Measurements from ENCODE around the gene PNPLA1. TPM values are rescaled to one million over a fixed set of nuclear protein-coding genes. Genes with fewer than 3 reads are reported as not detected.

Gene PNPLA1
- total and polyA plus RNA-seq, 10 of the 15 experiments (the other 5 are each of a cell fraction or from before 2014, with no cell fraction given), result 0.04 TPM; not detected in 9

- FAIRE-seq (no peak), ATAC-seq (no peak), DNase-seq (ENCODE audit: low read depth, low spot score) (no peak)
- Histone ChIP-seq H4K20me1 (ENCODE audit: control insufficient read depth, insufficient read depth) (no peaks in the 10 kb centered on the region), H3K4me1 (ENCODE audit: control insufficient read depth, insufficient read depth, low read length) (no peaks in the 10 kb centered on the region), H3K4me3 (no peak overlapping the region), H3K79me2 (ENCODE audit: control insufficient read depth, insufficient read depth, low read length) (no peaks in the 10 kb centered on the region), H3K27me3 (replicated peaks in 1 of 2; ENCODE audit: control insufficient read depth in 2 of 2, insufficient read depth in 2 of 2, low read length in 1 of 2) (peaks cover 0 to 7% of the 10 kb centered on the region in 2 experiments; a peak in 1 of 4 replicates), H3K9me3 (replicated peaks; ENCODE audit: control insufficient read depth, insufficient read depth, low read length) (no peaks in the 10 kb centered on the region), H3K36me3 (ENCODE audit: control insufficient read depth in 2 of 2, insufficient read depth in 2 of 2, low read length in 1 of 2) (no peaks in the 10 kb centered on the region), H3K27ac (ENCODE audit: control insufficient read depth, insufficient read depth) (no peak overlapping the region), H2AFZ (ENCODE audit: control insufficient read depth, low read depth, low read length) (no peak overlapping the region), H3K9ac (ENCODE audit: control insufficient read depth, insufficient read depth, low read length) (no peak overlapping the region), H3K4me2 (ENCODE audit: control insufficient read depth, insufficient read depth) (no peak overlapping the region)
- TF ChIP-seq DPF2 (IDR thresholded peaks at IDR 0.05), result no peak
- TF ChIP-seq NKRF (conservative IDR thresholded peaks at IDR 0.05), result no peak
- TF ChIP-seq KAT2A (conservative IDR thresholded peaks at IDR 0.05; ENCODE audit: control insufficient read depth, low read depth, low read length), result no peak
- WGBS (ENCODE audit: insufficient coverage, insufficient replicate concordance, low lambda C conversion rate, missing lambda C conversion rate), result 57% methylated on average over 7 of the region's 7 CpGs
- ChIA-PET POLR2A (no interaction called here), CTCF (interaction anchor here (0.5 to 2.5 kb wide), 3 partner anchors 14 to 311 kb away, joined by 3 to 13 read pairs (median 3); no protein-coding TSS in a partner anchor), RAD21 (ENCODE audit: unreplicated experiment) (interaction anchor here (1.8 kb wide), 1 partner anchor 158 kb away, joined by 4 read pairs; no protein-coding TSS in a partner anchor), SMC1A (ENCODE audit: uncharacterized antibody, unreplicated experiment) (interaction anchor here (1.1 to 1.3 kb wide), 2 partner anchors 9 to 97 kb away, joined by 4 to 5 read pairs; no protein-coding TSS in a partner anchor)
- intact Hi-C loops (cut with micrococcal nuclease; ENCODE audit: unreplicated experiment), result no loop called here
- in situ Hi-C loops (cut with MboI), result no loop called here
- BruUV-seq (replicated peaks), result no TSS peak
Observed at GRCh38 chr6:36289281-36289878, 19.5 kb downstream of the PNPLA1 start.
